ENCODE measurements around the gene PAQR4. TPM values are rescaled to one million over a fixed set of nuclear protein-coding genes. Genes with fewer than 3 reads are reported as not detected.

The PAQR4 gene
- polyA plus RNA-seq, 1 donor from 2014 or later: 47.8 TPM

- H3K27ac ChIP-seq (ENCODE audit: low read length): no peak overlapping the region
- no peaks in the 10 kb centered on the region for H3K36me3 ChIP-seq (ENCODE audit: insufficient read depth, low read length)
- H2AFZ ChIP-seq (ENCODE audit: low read depth, low read length): no peak overlapping the region
Measured at GRCh38 chr16:2937170-2937569, 32.0 kb upstream of the PAQR4 start.

GRCh38 chr16:2938206-2938605 is 30.9 kb upstream of the PAQR4 start:
- H3K9me2 ChIP-seq (ENCODE audit: insufficient read depth, low read length): no peaks in the 10 kb centered on the region
- no peak overlapping the region for H3K4me2 ChIP-seq (ENCODE audit: low read length)
- H3K79me2 ChIP-seq (replicated peaks; ENCODE audit: insufficient read depth, low read length): no peaks in the 10 kb centered on the region
- no peak overlapping the region for H3K4me3 ChIP-seq (ENCODE audit: low read length)
- no peak overlapping the region for H3K9ac ChIP-seq (ENCODE audit: low read length)
- no peaks in the 10 kb centered on the region for H3K36me3 ChIP-seq (ENCODE audit: insufficient read depth, low read length)
- H4K20me1 ChIP-seq (ENCODE audit: insufficient read depth): no peaks in the 10 kb centered on the region
- no peaks in the 10 kb centered on the region for H3K27me3 ChIP-seq (ENCODE audit: insufficient read depth, low read depth, low read length)
- no peaks in the 10 kb centered on the region for H3F3A ChIP-seq (ENCODE audit: insufficient read depth, low read length, poor library complexity, severe bottlenecking)
- H3K27ac ChIP-seq (ENCODE audit: low read length): no peak overlapping the region
- no peaks in the 10 kb centered on the region for H3K9me3 ChIP-seq (ENCODE audit: low read length)
- H2AFZ ChIP-seq (ENCODE audit: low read depth, low read length): no peak overlapping the region
- TF ChIP-seq REST (IDR thresholded peaks at IDR 0.05; ENCODE audit: borderline replicate concordance) (no peak), TAF1 (IDR thresholded peaks at IDR 0.05; ENCODE audit: low read depth) (no peak), POLR2AphosphoS5 (IDR thresholded peaks at IDR 0.05) (no peak), EP300 (conservative IDR thresholded peaks at IDR 0.05; ENCODE audit: poor library complexity, severe bottlenecking) (no peak), CTCF (IDR thresholded peaks at IDR 0.05; ENCODE audit: poor library complexity, severe bottlenecking) (no peak), MXI1 (conservative IDR thresholded peaks at IDR 0.05; ENCODE audit: poor library complexity, severe bottlenecking) (no peak), EZH2 (IDR thresholded peaks at IDR 0.05; ENCODE audit: borderline replicate concordance, insufficient read depth, low read length, poor library complexity, severe bottlenecking) (no peak)

More at GRCh38 chr16:2937170-2937569, 32.0 kb upstream of the PAQR4 start:
- Histone ChIP-seq H4K20me1 (ENCODE audit: insufficient read depth) (no peaks in the 10 kb centered on the region), H3K27me3 (ENCODE audit: insufficient read depth, low read depth, low read length) (no peaks in the 10 kb centered on the region), H3K9me2 (ENCODE audit: insufficient read depth, low read length) (no peaks in the 10 kb centered on the region), H3F3A (ENCODE audit: insufficient read depth, low read length, poor library complexity, severe bottlenecking) (no peaks in the 10 kb centered on the region), H3K9me3 (ENCODE audit: low read length) (no peaks in the 10 kb centered on the region), H3K4me3 (ENCODE audit: low read length) (no peak overlapping the region), H3K4me2 (ENCODE audit: low read length) (no peak overlapping the region), H3K79me2 (replicated peaks; ENCODE audit: insufficient read depth, low read length) (no peaks in the 10 kb centered on the region), H3K9ac (ENCODE audit: low read length) (no peak overlapping the region)
- TF ChIP-seq SMC3 (conservative IDR thresholded peaks at IDR 0.05; ENCODE audit: poor library complexity) (no peak), REST (IDR thresholded peaks at IDR 0.05; ENCODE audit: borderline replicate concordance) (no peak), EZH2 (IDR thresholded peaks at IDR 0.05; ENCODE audit: borderline replicate concordance, insufficient read depth, low read length, poor library complexity, severe bottlenecking) (no peak), CTCF (IDR thresholded peaks at IDR 0.05; ENCODE audit: poor library complexity, severe bottlenecking) (no peak), MXI1 (conservative IDR thresholded peaks at IDR 0.05; ENCODE audit: poor library complexity, severe bottlenecking) (no peak), EP300 (conservative IDR thresholded peaks at IDR 0.05; ENCODE audit: poor library complexity, severe bottlenecking) (no peak), TAF1 (IDR thresholded peaks at IDR 0.05; ENCODE audit: low read depth) (no peak), RAD21 (conservative IDR thresholded peaks at IDR 0.05) (no peak), POLR2AphosphoS5 (IDR thresholded peaks at IDR 0.05) (no peak)
